ENCODE data around the gene MACROH2A1. TPM values are rescaled to one million over a fixed set of nuclear protein-coding genes. Genes with fewer than 3 reads are reported as not detected.

Gene MACROH2A1
- total and polyA plus RNA-seq, 10 of the 15 experiments (the other 5 are each of a cell fraction or from before 2014, with no cell fraction given) = 45.7 to 230 (median 196) TPM

DNA sequence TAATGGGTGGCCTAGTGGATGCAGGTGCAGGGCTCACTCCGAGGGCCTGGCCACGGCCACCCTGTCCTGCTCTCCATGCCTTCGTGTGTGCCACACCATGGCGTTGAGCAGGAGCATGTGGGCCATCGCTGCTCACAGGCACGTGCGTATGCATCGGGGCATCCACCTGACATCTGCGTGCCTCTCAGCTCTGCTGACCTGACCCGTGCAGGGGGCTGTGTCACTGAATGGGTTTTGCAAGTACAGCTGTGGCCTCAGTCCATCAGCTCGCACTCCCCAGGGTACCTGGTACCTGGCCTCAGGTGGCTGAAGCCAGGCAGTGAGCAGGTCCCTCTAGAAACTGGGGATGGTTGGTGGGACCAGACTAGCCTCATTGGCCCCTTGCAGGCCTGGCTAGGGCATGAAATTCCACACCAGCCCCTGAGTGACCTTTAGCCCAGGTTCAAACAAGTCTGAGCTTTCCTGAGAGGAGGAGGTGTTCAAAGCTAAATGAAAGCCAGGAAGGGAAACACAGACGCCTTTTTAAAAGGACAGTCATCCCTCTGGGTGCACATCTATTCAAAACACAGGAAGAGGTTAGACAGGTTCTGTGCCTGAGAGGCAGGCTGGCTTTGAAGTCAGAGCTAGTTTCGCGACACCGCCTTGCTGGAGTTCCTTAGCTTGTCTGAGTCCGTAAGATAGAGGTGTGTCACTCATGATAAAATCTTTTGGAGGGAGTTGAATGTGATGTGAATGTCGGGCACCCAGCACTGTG is 74.0 kb downstream of the MACROH2A1 start:
- no peaks in the 10 kb centered on the region for H3K27me3 ChIP-seq (replicated peaks in 1 of 2; ENCODE audit: control insufficient read depth in 2 of 2, insufficient read depth in 2 of 2, low read length in 1 of 2)
- H3K27ac ChIP-seq (ENCODE audit: control insufficient read depth, insufficient read depth) = no peak overlapping the region

More for the DNA sequence above, 74.0 kb downstream of the MACROH2A1 start:
- Histone ChIP-seq H3K4me1 (ENCODE audit: control insufficient read depth, insufficient read depth, low read length) (no peaks in the 10 kb centered on the region), H3K4me2 (ENCODE audit: control insufficient read depth, insufficient read depth) (no peak overlapping the region), H2AFZ (ENCODE audit: control insufficient read depth, low read depth, low read length) (no peak overlapping the region), H3K36me3 (ENCODE audit: control insufficient read depth in 2 of 2, insufficient read depth in 2 of 2, low read length in 1 of 2) (no peaks in the 10 kb centered on the region), H3K9ac (ENCODE audit: control insufficient read depth, insufficient read depth, low read length) (no peak overlapping the region), H3K9me3 (replicated peaks; ENCODE audit: control insufficient read depth, insufficient read depth, low read length) (no peaks in the 10 kb centered on the region), H3K79me2 (ENCODE audit: control insufficient read depth, insufficient read depth, low read length) (no peaks in the 10 kb centered on the region), H4K20me1 (ENCODE audit: control insufficient read depth, insufficient read depth) (no peaks in the 10 kb centered on the region), H3K4me3 (no peak overlapping the region)
- BruUV-seq (replicated peaks) = no TSS peak
- DNase-seq (ENCODE audit: low read depth, low spot score) (no peak), FAIRE-seq (no peak), ATAC-seq (no peak)
- 68% methylated on average over 17 of the region's 17 CpGs for WGBS (ENCODE audit: insufficient coverage, insufficient replicate concordance, low lambda C conversion rate, missing lambda C conversion rate)
- intact Hi-C loops (cut with micrococcal nuclease; ENCODE audit: unreplicated experiment) (no loop called here), in situ Hi-C loops (cut with MboI) (no loop called here)
- ChIA-PET POLR2A (no interaction called here), RAD21 (ENCODE audit: unreplicated experiment) (no interaction called here), SMC1A (ENCODE audit: uncharacterized antibody, unreplicated experiment) (no interaction called here), CTCF (interaction anchor here (0.6 kb wide), 1 partner anchor 1772 kb away, joined by 3 read pairs; no protein-coding TSS in a partner anchor)
- no peak for TF ChIP-seq HDAC2 (IDR thresholded peaks at IDR 0.05)
- no peak for TF ChIP-seq CHD2 (IDR thresholded peaks at IDR 0.05; ENCODE audit: borderline replicate concordance, low read depth, low read length)
- TF ChIP-seq, protein P1, sequence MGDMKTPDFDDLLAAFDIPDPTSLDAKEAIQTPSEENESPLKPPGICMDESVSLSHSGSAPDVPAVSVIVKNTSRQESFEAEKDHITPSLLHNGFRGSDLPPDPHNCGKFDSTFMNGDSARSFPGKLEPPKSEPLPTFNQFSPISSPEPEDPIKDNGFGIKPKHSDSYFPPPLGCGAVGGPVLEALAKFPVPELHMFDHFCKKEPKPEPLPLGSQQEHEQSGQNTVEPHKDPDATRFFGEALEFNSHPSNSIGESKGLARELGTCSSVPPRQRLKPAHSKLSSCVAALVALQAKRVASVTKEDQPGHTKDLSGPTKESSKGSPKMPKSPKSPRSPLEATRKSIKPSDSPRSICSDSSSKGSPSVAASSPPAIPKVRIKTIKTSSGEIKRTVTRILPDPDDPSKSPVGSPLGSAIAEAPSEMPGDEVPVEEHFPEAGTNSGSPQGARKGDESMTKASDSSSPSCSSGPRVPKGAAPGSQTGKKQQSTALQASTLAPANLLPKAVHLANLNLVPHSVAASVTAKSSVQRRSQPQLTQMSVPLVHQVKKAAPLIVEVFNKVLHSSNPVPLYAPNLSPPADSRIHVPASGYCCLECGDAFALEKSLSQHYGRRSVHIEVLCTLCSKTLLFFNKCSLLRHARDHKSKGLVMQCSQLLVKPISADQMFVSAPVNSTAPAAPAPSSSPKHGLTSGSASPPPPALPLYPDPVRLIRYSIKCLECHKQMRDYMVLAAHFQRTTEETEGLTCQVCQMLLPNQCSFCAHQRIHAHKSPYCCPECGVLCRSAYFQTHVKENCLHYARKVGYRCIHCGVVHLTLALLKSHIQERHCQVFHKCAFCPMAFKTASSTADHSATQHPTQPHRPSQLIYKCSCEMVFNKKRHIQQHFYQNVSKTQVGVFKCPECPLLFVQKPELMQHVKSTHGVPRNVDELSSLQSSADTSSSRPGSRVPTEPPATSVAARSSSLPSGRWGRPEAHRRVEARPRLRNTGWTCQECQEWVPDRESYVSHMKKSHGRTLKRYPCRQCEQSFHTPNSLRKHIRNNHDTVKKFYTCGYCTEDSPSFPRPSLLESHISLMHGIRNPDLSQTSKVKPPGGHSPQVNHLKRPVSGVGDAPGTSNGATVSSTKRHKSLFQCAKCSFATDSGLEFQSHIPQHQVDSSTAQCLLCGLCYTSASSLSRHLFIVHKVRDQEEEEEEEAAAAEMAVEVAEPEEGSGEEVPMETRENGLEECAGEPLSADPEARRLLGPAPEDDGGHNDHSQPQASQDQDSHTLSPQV (IDR thresholded peaks at IDR 0.05) = no peak
- TF ChIP-seq SMARCA5 (IDR thresholded peaks at IDR 0.05) = no peak
- TF ChIP-seq, protein P2, sequence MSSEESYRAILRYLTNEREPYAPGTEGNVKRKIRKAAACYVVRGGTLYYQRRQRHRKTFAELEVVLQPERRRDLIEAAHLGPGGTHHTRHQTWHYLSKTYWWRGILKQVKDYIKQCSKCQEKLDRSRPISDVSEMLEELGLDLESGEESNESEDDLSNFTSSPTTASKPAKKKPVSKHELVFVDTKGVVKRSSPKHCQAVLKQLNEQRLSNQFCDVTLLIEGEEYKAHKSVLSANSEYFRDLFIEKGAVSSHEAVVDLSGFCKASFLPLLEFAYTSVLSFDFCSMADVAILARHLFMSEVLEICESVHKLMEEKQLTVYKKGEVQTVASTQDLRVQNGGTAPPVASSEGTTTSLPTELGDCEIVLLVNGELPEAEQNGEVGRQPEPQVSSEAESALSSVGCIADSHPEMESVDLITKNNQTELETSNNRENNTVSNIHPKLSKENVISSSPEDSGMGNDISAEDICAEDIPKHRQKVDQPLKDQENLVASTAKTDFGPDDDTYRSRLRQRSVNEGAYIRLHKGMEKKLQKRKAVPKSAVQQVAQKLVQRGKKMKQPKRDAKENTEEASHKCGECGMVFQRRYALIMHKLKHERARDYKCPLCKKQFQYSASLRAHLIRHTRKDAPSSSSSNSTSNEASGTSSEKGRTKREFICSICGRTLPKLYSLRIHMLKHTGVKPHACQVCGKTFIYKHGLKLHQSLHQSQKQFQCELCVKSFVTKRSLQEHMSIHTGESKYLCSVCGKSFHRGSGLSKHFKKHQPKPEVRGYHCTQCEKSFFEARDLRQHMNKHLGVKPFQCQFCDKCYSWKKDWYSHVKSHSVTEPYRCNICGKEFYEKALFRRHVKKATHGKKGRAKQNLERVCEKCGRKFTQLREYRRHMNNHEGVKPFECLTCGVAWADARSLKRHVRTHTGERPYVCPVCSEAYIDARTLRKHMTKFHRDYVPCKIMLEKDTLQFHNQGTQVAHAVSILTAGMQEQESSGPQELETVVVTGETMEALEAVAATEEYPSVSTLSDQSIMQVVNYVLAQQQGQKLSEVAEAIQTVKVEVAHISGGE (CRISPR knock-in tag; IDR thresholded peaks at IDR 0.05) = no peak
- TF ChIP-seq KAT2A (conservative IDR thresholded peaks at IDR 0.05; ENCODE audit: control insufficient read depth, low read depth, low read length) = no peak
- TF ChIP-seq, protein P3, sequence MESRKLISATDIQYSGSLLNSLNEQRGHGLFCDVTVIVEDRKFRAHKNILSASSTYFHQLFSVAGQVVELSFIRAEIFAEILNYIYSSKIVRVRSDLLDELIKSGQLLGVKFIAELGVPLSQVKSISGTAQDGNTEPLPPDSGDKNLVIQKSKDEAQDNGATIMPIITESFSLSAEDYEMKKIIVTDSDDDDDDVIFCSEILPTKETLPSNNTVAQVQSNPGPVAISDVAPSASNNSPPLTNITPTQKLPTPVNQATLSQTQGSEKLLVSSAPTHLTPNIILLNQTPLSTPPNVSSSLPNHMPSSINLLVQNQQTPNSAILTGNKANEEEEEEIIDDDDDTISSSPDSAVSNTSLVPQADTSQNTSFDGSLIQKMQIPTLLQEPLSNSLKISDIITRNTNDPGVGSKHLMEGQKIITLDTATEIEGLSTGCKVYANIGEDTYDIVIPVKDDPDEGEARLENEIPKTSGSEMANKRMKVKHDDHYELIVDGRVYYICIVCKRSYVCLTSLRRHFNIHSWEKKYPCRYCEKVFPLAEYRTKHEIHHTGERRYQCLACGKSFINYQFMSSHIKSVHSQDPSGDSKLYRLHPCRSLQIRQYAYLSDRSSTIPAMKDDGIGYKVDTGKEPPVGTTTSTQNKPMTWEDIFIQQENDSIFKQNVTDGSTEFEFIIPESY (IDR thresholded peaks at IDR 0.05) = no peak
- no peak for TF ChIP-seq ZZZ3 (IDR thresholded peaks at IDR 0.05; ENCODE audit: control insufficient read depth, insufficient read length, low read depth)
